A549 (cell line): ENCODE data around the gene KCNB1. TPM values are rescaled to one million over a fixed set of nuclear protein-coding genes. Genes with fewer than 3 reads are reported as not detected.

ENCODE experiments used
- ATAC-seq, 2 experiments: fragments of 200-7000 bp in 1 of 2; fragments of >200 bp in 1 of 2; cut with Nextera tagmentation in 1 of 2; cut with Tn5 transposase in 1 of 2; 3 replicates each; pipeline versions ENCODE4 v1.8.0 to v1.9.1; 2018 to 2020; ENCODE audit warnings: mild to moderate bottlenecking in 1 of 2, moderate library complexity in 1 of 2
- CTCF ChIA-PET: fragments of 300-600 bp; sonication (Branson Sonifier 250); formaldehyde crosslinking; extraction: SDS; loops from one replicate; lab custom pipeline; 2021; ENCODE audit warnings: antibody characterized with exemption, inconsistent platforms; lab: Yijun Ruan, JAX
- POLR2A ChIA-PET: fragments of 350-600 bp; formaldehyde crosslinking; extraction: SDS; loops from one replicate; lab custom pipeline; 2021; ENCODE audit warnings: antibody characterized with exemption, inconsistent platforms; lab: Yijun Ruan, JAX
- DNase-seq, 2 experiments: peaks; one replicate each; pipeline versions ENCODE4 v3.0.0 to v3.0.0-alpha.2; 2011 to 2016; ENCODE audit warnings: low read depth in 1 of 2, low spot score in 1 of 2
- FAIRE-seq: peaks from 2 replicates; lab custom pipeline; 2011; peaks lifted over from hg19 to GRCh38; lab: Jason Lieb, UNC
- H3K27ac ChIP-seq, 2 experiments: fragments of >200 bp; sonication (Bioruptor Twin); formaldehyde crosslinking; 3 replicates each; pipeline ENCODE4 v1.5.1; 2016 to 2017
- H3K4me1 ChIP-seq: fragments of >200 bp; sonication (Bioruptor Twin); formaldehyde crosslinking; 3 replicates; pipeline ENCODE4 v1.6.1; 2016
- H3K4me2 ChIP-seq: fragments of >200 bp; sonication (Bioruptor Twin); formaldehyde crosslinking; 3 replicates; pipeline ENCODE4 v1.6.1; 2016
- H3K4me3 ChIP-seq: fragments of >200 bp; sonication (Bioruptor Twin); formaldehyde crosslinking; 3 replicates; pipeline ENCODE4 v1.5.1; 2016
- H3K9me3 ChIP-seq: fragments of >200 bp; sonication (Bioruptor Twin); formaldehyde crosslinking; 3 replicates; pipeline ENCODE4 v1.6.1; 2016
- CBX8 ChIP-seq: fragments of 200-600 bp; sonication (generic); IDR thresholded peaks from 2 replicates; pipeline ENCODE4 v1.6.1; 2016
- CHD2 ChIP-seq: fragments of 150-350 bp; IDR thresholded peaks from 2 replicates; pipeline ENCODE4 v1.6.1; 2014; ENCODE audit warnings: low read length; ENCODE audit not compliant: partially characterized antibody
- CHD4 ChIP-seq: fragments of 200-600 bp; sonication (generic); IDR thresholded peaks from 2 replicates; pipeline ENCODE4 v1.6.1; 2016; ENCODE audit warnings: antibody characterized with exemption, mild to moderate bottlenecking, borderline replicate concordance
- EHF ChIP-seq: fragments of 250-450 bp; sonication (Bioruptor Pico); IDR thresholded peaks from 2 replicates; pipeline ENCODE4 v1.5.0; 2020; ENCODE audit warnings: mild to moderate bottlenecking
- ESRRA ChIP-seq: fragments of 150-350 bp; IDR thresholded peaks from 2 replicates; pipeline ENCODE4 v1.6.1; 2014; ENCODE audit warnings: mild to moderate bottlenecking, low read length, borderline replicate concordance
- GATA3 ChIP-seq: IDR thresholded peaks from 2 replicates; pipeline ENCODE4 v1.6.1; 2012; ENCODE audit warnings: borderline replicate concordance
- HDAC2 ChIP-seq: fragments of 200-600 bp; sonication (generic); IDR thresholded peaks from 2 replicates; pipeline ENCODE4 v1.6.1; 2016
- JUNB ChIP-seq: fragments of >200 bp; sonication (Bioruptor Twin); formaldehyde crosslinking; IDR thresholded peaks from 2 replicates; pipeline ENCODE4 v1.6.1; 2016
- KDM1A ChIP-seq: fragments of 200-600 bp; sonication (generic); IDR thresholded peaks from 2 replicates; pipeline ENCODE4 v1.6.1; 2016; ENCODE audit warnings: low read depth, mild to moderate bottlenecking
- KDM5A ChIP-seq: fragments of 200-600 bp; sonication (generic); IDR thresholded peaks from 2 replicates; pipeline ENCODE4 v1.6.1; 2016; ENCODE audit warnings: antibody characterized with exemption, mild to moderate bottlenecking
- NPAS2 ChIP-seq: fragments of 250-450 bp; sonication (Bioruptor Pico); IDR thresholded peaks from 2 replicates; pipeline ENCODE4 v1.8.0; 2022; ENCODE audit warnings: mild to moderate bottlenecking, moderate library complexity, borderline replicate concordance
- NR3C1 ChIP-seq: fragments of >200 bp; sonication (Bioruptor Twin); formaldehyde crosslinking; IDR thresholded peaks from 3 replicates; pipeline ENCODE4 v1.6.1; 2017
- POLR2A ChIP-seq: IDR thresholded peaks from 2 replicates; pipeline ENCODE4 v1.6.1; 2012; ENCODE audit warnings: mild to moderate bottlenecking, low read length
- RAD21 ChIP-seq, 2 experiments: fragments of >200 bp in 1 of 2; sonication (Bioruptor Twin) in 1 of 2; formaldehyde crosslinking in 1 of 2; IDR thresholded peaks in 1 of 2; conservative IDR thresholded peaks in 1 of 2; 2 replicates in 1 of 2; 3 replicates in 1 of 2; pipeline ENCODE4 v1.6.1; 2012 to 2018; ENCODE audit warnings: inconsistent platforms in 1 of 2
- RFX5 ChIP-seq: fragments of 450-650 bp; IDR thresholded peaks from 2 replicates; pipeline ENCODE4 v1.7.1; 2014; ENCODE audit warnings: antibody characterized with exemption, mild to moderate bottlenecking, moderate library complexity
- ZSCAN20 ChIP-seq: fragments of 250-450 bp; sonication (Bioruptor Pico); IDR thresholded peaks from 2 replicates; pipeline ENCODE4 v1.8.0; 2022; ENCODE audit warnings: mild to moderate bottlenecking, moderate library complexity
- WGBS: methylation state at CpG from one replicate; pipeline ENCODE4 v1.1.6; 2017; ENCODE audit errors: missing lambda C conversion rate; 5-methylcytosine and 5-hydroxymethylcytosine counted together
- polyA plus RNA-seq, 4 experiments: library from polyadenylated mRNA; depleted of rRNA in 3 of 4; stranded (reverse); fragments of >200 nt; fragmentation: RNase III in 1 of 4; extraction: RNeasy Plus Mini Kit Qiagen cat#74134 plus additional on column Dnase treatment in 1 of 4; gene quantifications; 2 replicates in 3 of 4; 3 replicates in 1 of 4; pipeline ENCODE4 v1.2.3, GENCODE V29; 2011 to 2017
- TF ChIP-seq, protein P1 (sequence below): fragments of 250-450 bp; sonication (Bioruptor Pico); IDR thresholded peaks from 2 replicates; pipeline ENCODE4 v1.5.0; 2021; ENCODE audit warnings: mild to moderate bottlenecking, moderate library complexity, borderline replicate concordance
- TF ChIP-seq, protein P2 (sequence below): IDR thresholded peaks from 2 replicates; pipeline ENCODE4 v1.6.1; 2012; ENCODE audit warnings: low read depth, borderline replicate concordance
- TF ChIP-seq, protein P3 (sequence below): IDR thresholded peaks from 2 replicates; pipeline ENCODE4 v1.6.1; 2012
- TF ChIP-seq, protein P4 (sequence below): fragments of >200 bp; sonication (Bioruptor Twin); formaldehyde crosslinking; IDR thresholded peaks from 3 replicates; pipeline ENCODE4 v1.5.1; 2016

Gene KCNB1
- polyA plus RNA-seq, 2 of the 4 experiments (the other 2 are of a cell fraction): 0.12 to 0.28 TPM

DNA sequence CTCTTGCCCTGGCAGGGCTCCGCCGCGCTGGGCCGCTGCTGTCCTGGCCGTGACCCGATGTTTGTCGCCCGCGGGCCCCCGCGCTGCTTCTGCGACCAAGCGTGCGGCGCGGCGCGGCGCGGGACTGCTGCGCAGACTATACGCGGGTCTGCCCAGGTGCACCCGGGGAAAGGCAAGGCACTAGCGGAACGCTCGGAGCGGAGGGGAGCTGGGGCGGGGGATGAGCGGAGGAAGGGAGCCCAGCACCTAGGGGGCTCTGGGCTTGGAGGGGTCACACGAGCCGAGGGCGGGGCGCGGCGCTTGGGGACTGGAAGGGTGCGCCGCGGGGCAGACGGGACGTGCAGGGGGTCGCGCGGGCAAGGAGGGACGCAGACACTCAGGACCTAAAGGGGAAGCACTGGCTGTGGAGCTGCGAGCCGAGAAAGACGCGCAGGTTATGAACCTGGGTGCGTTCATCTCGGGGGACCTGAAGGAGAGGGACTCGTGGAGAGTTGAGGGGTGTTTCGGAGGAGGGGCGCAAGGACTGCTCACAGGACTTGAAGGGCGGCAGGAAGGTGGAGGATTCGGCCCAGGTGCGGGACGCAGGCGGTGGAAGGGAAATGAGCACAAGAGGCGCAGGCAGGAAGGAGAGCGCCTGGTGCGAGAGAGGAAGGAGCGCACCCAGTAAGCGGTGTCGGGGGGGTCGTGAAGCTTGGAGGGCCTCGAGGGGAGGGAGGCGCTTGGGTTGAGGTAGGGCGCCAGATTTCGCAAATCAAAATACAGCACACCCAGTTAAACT lies 163.8 kb downstream of the KCNB1 start:
- peak overlapping the region; percentile 96 for H3K4me2 ChIP-seq
- TF ChIP-seq KDM1A: no peak
- TF ChIP-seq CBX8: no peak
- no peak for TF ChIP-seq NR3C1
- no peak for TF ChIP-seq CHD2
- TF ChIP-seq, protein P1, sequence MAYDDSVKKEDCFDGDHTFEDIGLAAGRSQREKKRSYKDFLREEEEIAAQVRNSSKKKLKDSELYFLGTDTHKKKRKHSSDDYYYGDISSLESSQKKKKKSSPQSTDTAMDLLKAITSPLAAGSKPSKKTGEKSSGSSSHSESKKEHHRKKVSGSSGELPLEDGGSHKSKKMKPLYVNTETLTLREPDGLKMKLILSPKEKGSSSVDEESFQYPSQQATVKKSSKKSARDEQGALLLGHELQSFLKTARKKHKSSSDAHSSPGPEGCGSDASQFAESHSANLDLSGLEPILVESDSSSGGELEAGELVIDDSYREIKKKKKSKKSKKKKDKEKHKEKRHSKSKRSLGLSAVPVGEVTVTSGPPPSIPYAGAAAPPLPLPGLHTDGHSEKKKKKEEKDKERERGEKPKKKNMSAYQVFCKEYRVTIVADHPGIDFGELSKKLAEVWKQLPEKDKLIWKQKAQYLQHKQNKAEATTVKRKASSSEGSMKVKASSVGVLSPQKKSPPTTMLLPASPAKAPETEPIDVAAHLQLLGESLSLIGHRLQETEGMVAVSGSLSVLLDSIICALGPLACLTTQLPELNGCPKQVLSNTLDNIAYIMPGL (CRISPR knock-in tag): no peak
- TF ChIP-seq POLR2A: no peak
- TF ChIP-seq CHD4: no peak
- TF ChIP-seq JUNB: no peak
- peak overlapping the region; percentile 44 for H3K4me3 ChIP-seq
- ChIA-PET CTCF (interaction anchor here (0.6 to 7.8 kb wide), 8 partner anchors 9 to 241 kb away, joined by 3 to 58 read pairs (median 6); no protein-coding TSS in a partner anchor), POLR2A (interaction anchor here (1.7 kb wide), 1 partner anchor 41 kb away, joined by 5 read pairs; the partner anchor contains the start of gene ZNFX1)
- ATAC-seq: peak; percentile 30 to 31; a peak in 3 of 6 replicates
- peaks cover 12% of the 10 kb centered on the region; the same call in 1 of the 3 replicates for H3K4me1 ChIP-seq
- peaks cover 10% of the 10 kb centered on the region; the same call in 1 of the 3 replicates for H3K9me3 ChIP-seq
- peak overlapping the region in 1 of 2 experiments; percentile 22; a peak in 1 of 6 replicates for H3K27ac ChIP-seq
- DNase-seq: no peak
- 7% methylated on average over 49 of the region's 70 CpGs for WGBS
- FAIRE-seq: no peak

DNA sequence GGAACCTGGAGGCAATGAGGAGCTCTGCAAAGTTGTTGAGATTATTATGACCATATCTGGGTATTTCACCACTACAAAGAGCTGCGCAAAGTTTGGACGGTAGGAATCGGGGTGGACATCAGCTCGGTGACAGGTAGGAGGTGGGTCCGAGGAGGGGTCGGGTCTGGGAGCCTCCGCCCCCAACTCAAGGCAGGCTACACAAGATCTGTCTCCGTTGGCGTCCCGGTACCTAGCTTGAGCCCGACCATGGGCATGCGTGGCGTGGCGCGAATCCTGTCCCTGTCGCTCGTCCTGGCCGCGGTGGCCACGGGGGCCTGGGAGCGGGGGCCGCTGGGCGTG lies 164.4 kb downstream of the KCNB1 start:
- Histone ChIP-seq H3K27ac (peak overlapping the region in 1 of 2 experiments; percentile 22; a peak in 1 of 6 replicates), H3K4me2 (peak overlapping the region; percentile 96), H3K9me3 (peaks cover 10% of the 10 kb centered on the region; the same call in 1 of the 3 replicates), H3K4me3 (peak overlapping the region; percentile 44), H3K4me1 (peaks cover 12% of the 10 kb centered on the region; the same call in 1 of the 3 replicates)
- CTCF ChIA-PET: interaction anchor here (0.6 to 7.8 kb wide), 4 partner anchors 15 to 594 kb away, joined by 3 to 58 read pairs (median 5); no protein-coding TSS in a partner anchor
- WGBS: 16% methylated on average over 18 of the region's 23 CpGs
- ATAC-seq (peak in 1 of 2 experiments; percentile 19; a peak in 2 of 6 replicates), DNase-seq (no peak), FAIRE-seq (no peak)
- TF ChIP-seq HDAC2: no peak
- no peak for TF ChIP-seq RAD21 (conservative IDR thresholded peaks at IDR 0.05 in 1 of 2, IDR thresholded peaks at IDR 0.05 in 1 of 2)
- TF ChIP-seq GATA3: no peak
- POLR2A ChIA-PET: interaction anchor here (1.7 kb wide), 1 partner anchor 40 kb away, joined by 5 read pairs; the partner anchor contains the start of gene ZNFX1

DNA sequence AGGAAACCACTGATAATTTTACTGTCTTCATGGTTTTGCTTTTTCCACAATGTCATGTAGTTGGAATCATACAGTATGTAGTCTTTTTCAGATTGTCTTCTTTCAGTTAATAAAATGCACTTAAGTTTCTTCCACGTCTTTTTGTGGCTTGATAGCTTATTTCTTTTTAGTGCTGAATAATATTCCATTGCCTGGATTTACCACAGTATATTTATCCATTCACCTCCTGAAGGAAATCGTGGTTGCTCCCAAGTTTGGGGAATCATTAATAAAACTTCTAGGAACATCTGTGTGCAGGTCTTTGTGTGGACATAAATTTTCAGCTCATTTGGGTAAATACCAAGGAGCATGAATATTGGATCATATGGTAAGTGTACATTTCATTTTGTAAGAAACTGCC lies 165.8 kb downstream of the KCNB1 start:
- WGBS: 13% methylated on average over 2 of the region's 2 CpGs
- FAIRE-seq (no peak), DNase-seq (no peak), ATAC-seq (no peak)
- Histone ChIP-seq H3K27ac (no peak overlapping the region), H3K4me3 (no peak overlapping the region), H3K4me2 (no peak overlapping the region), H3K9me3 (peaks cover 10% of the 10 kb centered on the region; the same call in 1 of the 3 replicates), H3K4me1 (peaks cover 12% of the 10 kb centered on the region; the same call in 1 of the 3 replicates)
- ChIA-PET POLR2A (no interaction called here), CTCF (interaction anchor here (1.2 kb wide), 1 partner anchor 71 kb away, joined by 3 read pairs; no protein-coding TSS in a partner anchor)
- TF ChIP-seq, protein P2, sequence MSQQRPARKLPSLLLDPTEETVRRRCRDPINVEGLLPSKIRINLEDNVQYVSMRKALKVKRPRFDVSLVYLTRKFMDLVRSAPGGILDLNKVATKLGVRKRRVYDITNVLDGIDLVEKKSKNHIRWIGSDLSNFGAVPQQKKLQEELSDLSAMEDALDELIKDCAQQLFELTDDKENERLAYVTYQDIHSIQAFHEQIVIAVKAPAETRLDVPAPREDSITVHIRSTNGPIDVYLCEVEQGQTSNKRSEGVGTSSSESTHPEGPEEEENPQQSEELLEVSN: no peak
- TF ChIP-seq EHF (CRISPR knock-in tag) (no peak), RFX5 (no peak), NPAS2 (CRISPR knock-in tag) (no peak), CHD2 (no peak), POLR2A (no peak), KDM5A (no peak), ESRRA (no peak), ZSCAN20 (no peak)
- TF ChIP-seq, protein P3, sequence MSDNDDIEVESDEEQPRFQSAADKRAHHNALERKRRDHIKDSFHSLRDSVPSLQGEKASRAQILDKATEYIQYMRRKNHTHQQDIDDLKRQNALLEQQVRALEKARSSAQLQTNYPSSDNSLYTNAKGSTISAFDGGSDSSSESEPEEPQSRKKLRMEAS: no peak
- TF ChIP-seq, protein P4, sequence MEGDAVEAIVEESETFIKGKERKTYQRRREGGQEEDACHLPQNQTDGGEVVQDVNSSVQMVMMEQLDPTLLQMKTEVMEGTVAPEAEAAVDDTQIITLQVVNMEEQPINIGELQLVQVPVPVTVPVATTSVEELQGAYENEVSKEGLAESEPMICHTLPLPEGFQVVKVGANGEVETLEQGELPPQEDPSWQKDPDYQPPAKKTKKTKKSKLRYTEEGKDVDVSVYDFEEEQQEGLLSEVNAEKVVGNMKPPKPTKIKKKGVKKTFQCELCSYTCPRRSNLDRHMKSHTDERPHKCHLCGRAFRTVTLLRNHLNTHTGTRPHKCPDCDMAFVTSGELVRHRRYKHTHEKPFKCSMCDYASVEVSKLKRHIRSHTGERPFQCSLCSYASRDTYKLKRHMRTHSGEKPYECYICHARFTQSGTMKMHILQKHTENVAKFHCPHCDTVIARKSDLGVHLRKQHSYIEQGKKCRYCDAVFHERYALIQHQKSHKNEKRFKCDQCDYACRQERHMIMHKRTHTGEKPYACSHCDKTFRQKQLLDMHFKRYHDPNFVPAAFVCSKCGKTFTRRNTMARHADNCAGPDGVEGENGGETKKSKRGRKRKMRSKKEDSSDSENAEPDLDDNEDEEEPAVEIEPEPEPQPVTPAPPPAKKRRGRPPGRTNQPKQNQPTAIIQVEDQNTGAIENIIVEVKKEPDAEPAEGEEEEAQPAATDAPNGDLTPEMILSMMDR: no peak
